Fibroblast of skin of scalp (primary cell): ENCODE results near the gene DAGLB.
A peak's percentile ranks its signal among the peaks of the same experiment; 100 is the strongest.
"Not testable (repeated sequence)": the region's sequence is repeated elsewhere in the genome, so short reads cannot be mapped to it uniquely, and the experiment has no call there.

Source experiments
- DNase-seq: peaks from one replicate; pipeline ENCODE4 v3.0.0-alpha.2; 2013

Gene DAGLB

GRCh38 chr7:6430271-6430940, 17.3 kb downstream of the DAGLB start:
- DNase-seq = peak; percentile 70

- DNase-seq = no peak
Measured at GRCh38 chr7:6425948-6426347, 21.8 kb downstream of the DAGLB start.

GRCh38 chr7:6423942-6424701, 23.6 kb downstream of the DAGLB start:
- no peak for DNase-seq

- no peak for DNase-seq
Measured at GRCh38 chr7:6422926-6423632, 24.7 kb downstream of the DAGLB start.

GRCh38 chr7:6422095-6422494, 25.7 kb downstream of the DAGLB start:
- DNase-seq = no peak

GRCh38 chr7:6420680-6421079, 27.1 kb downstream of the DAGLB start:
- DNase-seq = no peak

- DNase-seq = no peak
Measured at GRCh38 chr7:6419310-6419773, 28.4 kb downstream of the DAGLB start.

GRCh38 chr7:6417408-6417807, 30.3 kb downstream of the DAGLB start:
- no peak for DNase-seq

- DNase-seq = no peak
Measured at GRCh38 chr7:6416516-6417145, 31.1 kb downstream of the DAGLB start.

- no peak for DNase-seq
Measured at GRCh38 chr7:6413637-6414036, 34.1 kb downstream of the DAGLB start.

- no peak for DNase-seq
Measured at GRCh38 chr7:6409944-6410693, 37.6 kb downstream of the DAGLB start.

GRCh38 chr7:6409091-6409490, 38.7 kb downstream of the DAGLB start:
- DNase-seq = no peak

GRCh38 chr7:6407434-6407833, 40.3 kb downstream of the DAGLB start:
- DNase-seq = no peak

GRCh38 chr7:6406121-6406520, 41.6 kb downstream of the DAGLB start:
- no peak for DNase-seq

- DNase-seq = no peak
Measured at GRCh38 chr7:6403907-6404306, 43.8 kb downstream of the DAGLB start.

GRCh38 chr7:6402741-6403140, 45.0 kb downstream of the DAGLB start:
- no peak for DNase-seq

- no peak for DNase-seq
Measured at GRCh38 chr7:6402041-6402440, 45.7 kb downstream of the DAGLB start.

- no peak for DNase-seq
Measured at GRCh38 chr7:6401536-6401935, 46.2 kb downstream of the DAGLB start.

- not testable (repeated sequence) for DNase-seq
Measured at GRCh38 chr7:6400243-6401105, 47.3 kb downstream of the DAGLB start.

GRCh38 chr7:6399351-6399750, 48.4 kb downstream of the DAGLB start:
- no peak for DNase-seq

GRCh38 chr7:6398943-6399342, 48.8 kb downstream of the DAGLB start:
- DNase-seq = no peak
